ENCODE measurements around the gene BARHL1.

- no peak for TF ChIP-seq EZH2 (conservative IDR thresholded peaks at IDR 0.05; ENCODE audit: low read depth, low read length)
- TF ChIP-seq POLR2A (IDR thresholded peaks at IDR 0.05; ENCODE audit: insufficient read depth in 1 of 2, low read depth in 2 of 2, low read length in 2 of 2) = no peak
- no peak for TF ChIP-seq RXRA (CRISPR knock-in tag; IDR thresholded peaks at IDR 0.05)
- no peak for TF ChIP-seq ATF2 (CRISPR knock-in tag; IDR thresholded peaks at IDR 0.05)
- TF ChIP-seq RAD21 (CRISPR knock-in tag; IDR thresholded peaks at IDR 0.05) = no peak
- TF ChIP-seq MAFK (conservative IDR thresholded peaks at IDR 0.05 in 1 of 2, IDR thresholded peaks at IDR 0.05 in 1 of 2; ENCODE audit: low read length in 2 of 2) = no peak
- TF ChIP-seq RFX5 (IDR thresholded peaks at IDR 0.05; ENCODE audit: low read depth, low read length) = no peak
- TF ChIP-seq ERF (CRISPR knock-in tag; IDR thresholded peaks at IDR 0.05) = no peak
These were observed 41.4 kb upstream of the BARHL1 start for GRCh38 chr9:132541051-132541450.

Data from HepG2 (cell line).